ENCODE measurements around the gene ALDH3B2. TPM values are rescaled to one million over a fixed set of nuclear protein-coding genes. Genes with fewer than 3 reads are reported as not detected.

Gene ALDH3B2
- total RNA-seq, 1 experiment from 2014 or later, result not detected

DNA sequence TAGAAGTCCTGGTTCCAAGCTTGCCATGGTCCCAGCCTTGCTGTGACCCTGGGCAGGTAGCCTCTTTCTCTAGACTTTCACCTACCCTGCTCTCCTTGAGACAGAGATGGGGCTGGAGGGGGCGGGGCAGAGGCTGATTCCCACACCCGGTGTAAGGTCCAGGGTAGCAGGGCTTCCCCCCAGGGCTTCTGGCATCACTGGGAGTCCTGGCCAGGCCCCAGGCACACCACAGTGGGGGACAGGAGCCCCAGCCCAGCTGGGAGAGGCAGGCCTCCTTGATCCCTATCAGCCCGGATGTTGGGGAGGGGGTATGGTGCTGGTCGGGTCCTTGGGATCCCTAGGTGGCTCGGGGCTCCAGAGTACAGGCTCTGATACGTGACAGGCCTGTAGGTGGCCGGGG lies 43.0 kb downstream of the ALDH3B2 start:
- no peaks in the 10 kb centered on the region for H3K27me3 ChIP-seq (ENCODE audit: insufficient read depth, low read length)
- DNase-seq (ENCODE audit: low read depth, low spot score) (no peak), ATAC-seq (no peak)
- H3K36me3 ChIP-seq (ENCODE audit: control insufficient read depth in 1 of 2, insufficient read depth in 2 of 2, low read length in 2 of 2), result no peaks in the 10 kb centered on the region
- no TSS peak for BruUV-seq (replicated peaks)
- peak overlapping the region; percentile 77; the same call in 1 of the 2 replicates for H3K27ac ChIP-seq (ENCODE audit: low read depth, low read length)
- ChIA-PET CTCF (interaction anchor here (1.1 to 2.8 kb wide), 3 partner anchors 19 to 230 kb away, joined by 3 to 10 read pairs (median 9); partner anchors contain the start of genes ACY3 and PPP1CA), RAD21 (ENCODE audit: low non-redundant PET in 1 of 2, low total read pairs in 2 of 2, uncharacterized antibody in 2 of 2, unreplicated experiment in 2 of 2) (no interaction called here), POLR2A (interaction anchor here (0.5 kb wide), 1 partner anchor 592 kb away, joined by 3 read pairs; no protein-coding TSS in a partner anchor)
- TF ChIP-seq YY1 (IDR thresholded peaks at IDR 0.05; ENCODE audit: extremely low read depth, insufficient replicate concordance, low read depth, low read length) (no peak), POLR2AphosphoS5 (IDR thresholded peaks at IDR 0.05; ENCODE audit: low read depth, low read length) (no peak)
- no peak overlapping the region for H2AFZ ChIP-seq (ENCODE audit: low read depth, low read length, poor library complexity, severe bottlenecking)
- no peaks in the 10 kb centered on the region for H3K9me2 ChIP-seq (ENCODE audit: insufficient read depth)
- peaks cover 5 to 25% of the 10 kb centered on the region in 2 experiments; a peak in 3 of 4 replicates for H3K4me1 ChIP-seq (ENCODE audit: control insufficient read depth in 1 of 2, insufficient read depth in 2 of 2, low read length in 2 of 2)
- no peaks in the 10 kb centered on the region for H4K20me1 ChIP-seq (ENCODE audit: insufficient read depth)
- peak overlapping the region; percentile 96 for H3K4me2 ChIP-seq (ENCODE audit: low read length)
- H3K79me2 ChIP-seq (ENCODE audit: insufficient read depth, low read length), result no peaks in the 10 kb centered on the region
- intact Hi-C loops (cut with micrococcal nuclease), result loop anchor here (10.0 kb wide), 1 partner anchor 83 kb away; no protein-coding TSS in a partner anchor
- no peak overlapping the region for H3K9ac ChIP-seq (ENCODE audit: low read length)
- no peak overlapping the region for H3K4me3 ChIP-seq (replicated peaks in 1 of 2; ENCODE audit: low read depth in 1 of 2, low read length in 2 of 2)
- no peaks in the 10 kb centered on the region for H3K9me3 ChIP-seq (ENCODE audit: control insufficient read depth in 1 of 2, insufficient read depth in 1 of 2, low read depth in 1 of 2, low read length in 2 of 2)

GRCh38 chr11:67630943-67631331 lies 43.5 kb downstream of the ALDH3B2 start:
- H2AFZ ChIP-seq (ENCODE audit: low read depth, low read length, poor library complexity, severe bottlenecking), result no peak overlapping the region
- peak overlapping the region; percentile 77 for H3K27ac ChIP-seq (ENCODE audit: low read depth, low read length)
- peaks cover 5 to 25% of the 10 kb centered on the region in 2 experiments; a peak in 3 of 4 replicates for H3K4me1 ChIP-seq (ENCODE audit: control insufficient read depth in 1 of 2, insufficient read depth in 2 of 2, low read length in 2 of 2)
- no peaks in the 10 kb centered on the region for H3K36me3 ChIP-seq (ENCODE audit: control insufficient read depth in 1 of 2, insufficient read depth in 2 of 2, low read length in 2 of 2)
- POLR2A ChIA-PET, result interaction anchor here (0.5 to 1.1 kb wide), 2 partner anchors 49 to 593 kb away, joined by 3 read pairs; no protein-coding TSS in a partner anchor
- H4K20me1 ChIP-seq (ENCODE audit: insufficient read depth), result no peaks in the 10 kb centered on the region
- no peaks in the 10 kb centered on the region for H3K27me3 ChIP-seq (ENCODE audit: insufficient read depth, low read length)
- RAD21 ChIA-PET (ENCODE audit: low non-redundant PET in 1 of 2, low total read pairs in 2 of 2, uncharacterized antibody in 2 of 2, unreplicated experiment in 2 of 2), result no interaction called here
- no peaks in the 10 kb centered on the region for H3K9me2 ChIP-seq (ENCODE audit: insufficient read depth)
- peak overlapping the region; percentile 69 for H3K9ac ChIP-seq (ENCODE audit: low read length)
- peak overlapping the region; percentile 58 to 65 for H3K4me3 ChIP-seq (replicated peaks in 1 of 2; ENCODE audit: low read depth in 1 of 2, low read length in 2 of 2)
- H3K79me2 ChIP-seq (ENCODE audit: insufficient read depth, low read length), result no peaks in the 10 kb centered on the region
- intact Hi-C loops (cut with micrococcal nuclease), result loop anchor here (10.0 kb wide), 1 partner anchor 84 kb away; no protein-coding TSS in a partner anchor
- CTCF ChIA-PET, result interaction anchor here (1.4 to 2.9 kb wide), 12 partner anchors 8 to 229 kb away, joined by 4 to 34 read pairs (median 10); partner anchors contain the start of genes ACY3, PPP1CA and TBX10
- no peaks in the 10 kb centered on the region for H3K9me3 ChIP-seq (ENCODE audit: control insufficient read depth in 1 of 2, insufficient read depth in 1 of 2, low read depth in 1 of 2, low read length in 2 of 2)
- BruUV-seq (replicated peaks), result no TSS peak
- ATAC-seq (no peak), DNase-seq (ENCODE audit: low read depth, low spot score) (no peak)
- peak overlapping the region; percentile 96 for H3K4me2 ChIP-seq (ENCODE audit: low read length)
- TF ChIP-seq REST (IDR thresholded peaks at IDR 0.05; ENCODE audit: low read depth) (no peak), CTCF (IDR thresholded peaks at IDR 0.05 in 2 of 3, conservative IDR thresholded peaks at IDR 0.05 in 1 of 3; ENCODE audit: borderline replicate concordance in 1 of 3, insufficient read depth in 1 of 3, low read depth in 2 of 3, low read length in 2 of 3) (no peak), CBX3 (IDR thresholded peaks at IDR 0.05; ENCODE audit: low read depth) (no peak), EZH2 (IDR thresholded peaks at IDR 0.05) (no peak), SIN3A (IDR thresholded peaks at IDR 0.05; ENCODE audit: low read depth) (no peak)
- TF ChIP-seq, protein P1, sequence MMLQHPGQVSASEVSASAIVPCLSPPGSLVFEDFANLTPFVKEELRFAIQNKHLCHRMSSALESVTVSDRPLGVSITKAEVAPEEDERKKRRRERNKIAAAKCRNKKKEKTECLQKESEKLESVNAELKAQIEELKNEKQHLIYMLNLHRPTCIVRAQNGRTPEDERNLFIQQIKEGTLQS (IDR thresholded peaks at IDR 0.05), result no peak
- TF ChIP-seq, protein P2, sequence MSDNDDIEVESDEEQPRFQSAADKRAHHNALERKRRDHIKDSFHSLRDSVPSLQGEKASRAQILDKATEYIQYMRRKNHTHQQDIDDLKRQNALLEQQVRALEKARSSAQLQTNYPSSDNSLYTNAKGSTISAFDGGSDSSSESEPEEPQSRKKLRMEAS (IDR thresholded peaks at IDR 0.05), result no peak
- TF ChIP-seq, protein P3, sequence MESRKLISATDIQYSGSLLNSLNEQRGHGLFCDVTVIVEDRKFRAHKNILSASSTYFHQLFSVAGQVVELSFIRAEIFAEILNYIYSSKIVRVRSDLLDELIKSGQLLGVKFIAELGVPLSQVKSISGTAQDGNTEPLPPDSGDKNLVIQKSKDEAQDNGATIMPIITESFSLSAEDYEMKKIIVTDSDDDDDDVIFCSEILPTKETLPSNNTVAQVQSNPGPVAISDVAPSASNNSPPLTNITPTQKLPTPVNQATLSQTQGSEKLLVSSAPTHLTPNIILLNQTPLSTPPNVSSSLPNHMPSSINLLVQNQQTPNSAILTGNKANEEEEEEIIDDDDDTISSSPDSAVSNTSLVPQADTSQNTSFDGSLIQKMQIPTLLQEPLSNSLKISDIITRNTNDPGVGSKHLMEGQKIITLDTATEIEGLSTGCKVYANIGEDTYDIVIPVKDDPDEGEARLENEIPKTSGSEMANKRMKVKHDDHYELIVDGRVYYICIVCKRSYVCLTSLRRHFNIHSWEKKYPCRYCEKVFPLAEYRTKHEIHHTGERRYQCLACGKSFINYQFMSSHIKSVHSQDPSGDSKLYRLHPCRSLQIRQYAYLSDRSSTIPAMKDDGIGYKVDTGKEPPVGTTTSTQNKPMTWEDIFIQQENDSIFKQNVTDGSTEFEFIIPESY (IDR thresholded peaks at IDR 0.05; ENCODE audit: extremely low read depth, insufficient replicate concordance, low read length), result no peak

Measured in HCT116 (cell line).